T-cell (primary cell): Measurements from ENCODE around the gene SMYD2. TPM values are rescaled to one million over a fixed set of nuclear protein-coding genes. Genes with fewer than 3 reads are reported as not detected.

Experiments
- ATAC-seq, 4 experiments: fragments of 200-7000 bp in 3 of 4; fragments of 150-1000 bp in 1 of 4; cut with Tn5 transposase; replicated peaks in 1 of 4; 1 replicate in 3 of 4; 2 replicates in 1 of 4; pipeline ENCODE4 v1.10.0; 2021; ENCODE audit warnings: moderate library complexity in 3 of 4, mild to moderate bottlenecking in 2 of 4, moderate number of reproducible peaks in 1 of 4
- CTCF ChIA-PET, 2 donors: fragments of 300-600 bp; sonication (Branson Sonifier 250); formaldehyde crosslinking; loops; one replicate each; lab custom pipeline; 2022; ENCODE audit warnings: antibody characterized with exemption in 2 of 2; lab: Charles Lee
- POLR2A ChIA-PET, 2 donors: fragments of 300-600 bp; sonication (Branson Sonifier 250); formaldehyde crosslinking; loops; one replicate each; lab custom pipeline; 2022; ENCODE audit warnings: antibody characterized with exemption in 2 of 2; lab: Charles Lee
- DNase-seq, 35 experiments: peaks; one replicate each; pipeline versions ENCODE4 v3.0.0 to v3.0.0-alpha.2; 2013 to 2023
- H3K27ac ChIP-seq: one replicate; pipeline ENCODE4 v1.5.1; 2013; ENCODE audit warnings: low read length
- H3K27me3 ChIP-seq, 2 experiments: replicated peaks in 1 of 2; 1 replicate in 1 of 2; 2 replicates in 1 of 2; pipeline versions ENCODE4 v1.6.1 to v1.7.0; 2013; ENCODE audit warnings: low read length in 1 of 2, mixed read lengths in 1 of 2; ENCODE audit not compliant: control insufficient read depth in 2 of 2, insufficient read depth in 2 of 2; ENCODE audit errors: extremely low read depth in 1 of 2
- H3K36me3 ChIP-seq, 2 donors: 1 replicate in 1 of 2; 2 replicates in 1 of 2; pipeline versions ENCODE4 v1.6.1 to v1.7.0; 2013; ENCODE audit warnings: low read length in 1 of 2; ENCODE audit not compliant: control insufficient read depth in 2 of 2, insufficient read depth in 1 of 2; ENCODE audit errors: extremely low read depth in 1 of 2
- H3K4me1 ChIP-seq, 2 experiments: 1 replicate in 1 of 2; 2 replicates in 1 of 2; pipeline versions ENCODE4 v1.6.1 to v1.7.0; 2013; ENCODE audit warnings: low read length in 2 of 2, mixed read lengths in 1 of 2; ENCODE audit not compliant: insufficient read depth in 2 of 2, control insufficient read depth in 1 of 2; ENCODE audit errors: extremely low read depth in 1 of 2
- H3K4me3 ChIP-seq, 2 donors: 1 replicate in 1 of 2; 2 replicates in 1 of 2; pipeline versions ENCODE4 v1.5.1 to v1.7.0; 2013; ENCODE audit warnings: mild to moderate bottlenecking in 2 of 2, low read length in 1 of 2, moderate library complexity in 1 of 2; ENCODE audit not compliant: control insufficient read depth in 1 of 2; ENCODE audit errors: extremely low read depth in 1 of 2
- H3K9me3 ChIP-seq: 2 replicates; pipeline ENCODE4 v1.7.0; 2013
- H3K27ac Mint-ChIP-seq, 2 donors: one replicate each; pipeline ENCODE4 v1.8.0; 2020 to 2021; ENCODE audit warnings: mild to moderate bottlenecking in 2 of 2, mixed read lengths in 2 of 2
- H3K27me3 Mint-ChIP-seq, 2 donors: one replicate each; pipeline ENCODE4 v1.8.0; 2021 to 2022; ENCODE audit warnings: mixed read lengths in 2 of 2
- H3K36me3 Mint-ChIP-seq: one replicate; pipeline ENCODE4 v1.8.0; 2021; ENCODE audit warnings: mixed read lengths
- H3K4me1 Mint-ChIP-seq, 3 donors: one replicate each; pipeline ENCODE4 v1.8.0; 2020 to 2022; ENCODE audit warnings: mixed read lengths in 3 of 3, mild to moderate bottlenecking in 1 of 3
- H3K4me3 Mint-ChIP-seq, 3 donors: one replicate each; pipeline ENCODE4 v1.8.0; 2020 to 2022; ENCODE audit warnings: mild to moderate bottlenecking in 3 of 3, mixed read lengths in 3 of 3, moderate library complexity in 3 of 3
- H3K9me3 Mint-ChIP-seq, 3 donors: one replicate each; pipeline ENCODE4 v1.8.0; 2020 to 2022; ENCODE audit warnings: mixed read lengths in 3 of 3
- WGBS: methylation state at CpG from one replicate; pipeline ENCODE4 v1.1.5; 2013; ENCODE audit warnings: missing lambda C conversion rate; ENCODE audit not compliant: insufficient coverage; 5-methylcytosine and 5-hydroxymethylcytosine counted together
- total RNA-seq, 35 experiments: library from RNA in 6 of 35; stranded (reverse) in 6 of 35; fragments of 120-200 nt in 1 of 35; gene quantifications; one replicate each; pipeline versions ENCODE4 v1.2.1 to v1.2.4 and lab custom pipeline; 2013 to 2026

The SMYD2 gene
- total RNA-seq, 5 donors from 2014 or later (not counting 1 experiment from before 2014, with no cell fraction given): 27.3 to 35.2 (median 34.4) TPM

DNA sequence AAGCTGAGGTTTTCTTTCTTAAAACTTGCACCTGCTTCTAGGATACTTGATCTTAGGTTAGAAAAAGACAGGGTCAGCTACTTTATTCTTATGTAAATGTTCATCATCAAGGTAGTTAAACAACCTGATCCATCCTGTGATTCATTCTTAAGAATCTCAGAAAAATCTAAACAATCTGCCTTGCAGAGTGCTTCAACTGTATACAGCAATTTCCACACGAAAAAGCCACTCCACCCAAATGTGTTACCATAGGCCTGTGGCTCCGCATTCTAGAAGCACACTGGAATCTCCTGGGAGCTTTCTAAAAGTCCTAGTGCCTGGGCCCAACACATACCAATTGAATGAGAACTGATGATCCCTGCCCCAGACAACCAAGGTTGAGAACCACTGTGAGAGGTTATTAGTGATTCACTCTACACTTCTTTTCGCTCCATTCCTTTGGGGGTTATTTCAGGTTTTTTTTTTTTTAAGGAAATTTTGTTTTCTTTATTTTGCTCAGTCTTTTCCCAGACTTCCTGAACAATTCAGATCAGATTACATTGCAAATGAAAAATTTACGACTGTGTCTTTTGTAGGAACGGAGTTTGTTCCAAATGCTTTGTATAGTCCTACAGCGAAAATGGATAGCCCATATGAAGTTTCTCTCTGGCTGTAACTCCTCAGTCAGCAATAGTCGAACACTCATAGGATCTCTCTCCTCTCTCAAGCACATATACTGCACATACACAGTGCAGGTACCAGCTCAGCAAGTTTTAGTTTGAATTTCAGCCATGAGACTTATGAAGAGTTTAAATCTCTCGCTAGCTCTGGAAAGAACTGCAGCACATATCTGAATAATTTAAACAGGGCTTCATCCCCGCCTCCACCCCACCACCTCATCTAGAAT is 16.1 kb downstream of the SMYD2 start:
- Mint-ChIP-seq H3K4me1 (peaks cover 32 to 47% (median 46%) of the 10 kb centered on the region in 3 donors), H3K4me3 (no peak overlapping the region), H3K36me3 (peaks cover 19% of the 10 kb centered on the region), H3K9me3 (no peaks in the 10 kb centered on the region), H3K27ac (no peak overlapping the region), H3K27me3 (no peaks in the 10 kb centered on the region)
- no peaks in the 10 kb centered on the region for H3K27me3 ChIP-seq
- ChIA-PET CTCF (interaction anchor here in 1 of 2 donors (0.5 kb wide), 1 partner anchor 417 kb away, joined by 4 read pairs; no protein-coding TSS in a partner anchor), POLR2A (no interaction called here)
- H3K36me3 ChIP-seq: no peaks in the 10 kb centered on the region
- no peak overlapping the region for H3K4me3 ChIP-seq
- ATAC-seq: no peak
- DNase-seq: no peak
- 96% methylated on average over 7 of the region's 9 CpGs for WGBS
- H3K9me3 ChIP-seq: no peaks in the 10 kb centered on the region
- peaks cover 0 to under 1% of the 10 kb centered on the region in 2 experiments for H3K4me1 ChIP-seq
- H3K27ac ChIP-seq: no peak overlapping the region

- H3K36me3 ChIP-seq: peaks cover 2 to 3% of the 10 kb centered on the region in 2 donors
- no peak overlapping the region for H3K4me3 ChIP-seq
- H3K27me3 ChIP-seq: no peaks in the 10 kb centered on the region
- no peak overlapping the region for H3K27ac ChIP-seq
- Mint-ChIP-seq H3K27me3 (no peaks in the 10 kb centered on the region), H3K27ac (no peak overlapping the region), H3K4me1 (peaks cover 33 to 53% (median 52%) of the 10 kb centered on the region in 3 donors), H3K36me3 (peaks cover 20% of the 10 kb centered on the region), H3K9me3 (no peaks in the 10 kb centered on the region), H3K4me3 (no peak overlapping the region)
- H3K9me3 ChIP-seq: no peaks in the 10 kb centered on the region
- ATAC-seq (no peak), DNase-seq (no peak)
- ChIA-PET POLR2A (no interaction called here), CTCF (interaction anchor here in 1 of 2 donors (0.7 kb wide), 1 partner anchor 32 kb away, joined by 3 read pairs; no protein-coding TSS in a partner anchor)
- peaks cover 3% of the 10 kb centered on the region in 2 experiments for H3K4me1 ChIP-seq
- 100% methylated on average over 3 of the region's 9 CpGs for WGBS
Measured at GRCh38 chr1:214300149-214300780, 19.3 kb downstream of the SMYD2 start.

DNA sequence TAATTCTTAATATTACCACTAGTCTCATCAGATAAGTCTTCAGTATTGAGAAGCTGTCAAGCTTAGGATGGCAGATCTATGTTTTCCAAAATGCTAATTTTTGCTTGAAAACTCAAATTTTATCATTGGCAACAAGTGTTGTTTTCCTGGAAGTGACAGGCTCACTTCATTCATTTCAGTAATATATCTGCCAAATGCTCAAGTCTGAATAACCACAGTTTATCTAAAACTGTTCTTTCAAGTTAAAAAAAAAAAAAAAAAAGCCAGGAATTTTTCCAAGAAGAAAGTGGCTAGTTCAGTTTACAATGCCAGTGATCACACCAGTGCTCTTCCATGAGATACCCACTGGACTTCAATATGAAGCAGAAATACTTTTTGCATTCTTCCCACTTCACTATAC is 20.6 kb downstream of the SMYD2 start:
- peaks cover 24% of the 10 kb centered on the region for H3K36me3 Mint-ChIP-seq
- Histone ChIP-seq H3K4me3 (no peak overlapping the region), H3K27me3 (no peaks in the 10 kb centered on the region), H3K27ac (no peak overlapping the region), H3K4me1 (peaks cover 3% of the 10 kb centered on the region in 2 experiments), H3K36me3 (peaks cover 4 to 5% of the 10 kb centered on the region in 2 donors), H3K9me3 (no peaks in the 10 kb centered on the region)
- ChIA-PET POLR2A (no interaction called here), CTCF (no interaction called here)
- no peaks in the 10 kb centered on the region for H3K9me3 Mint-ChIP-seq
- H3K4me1 Mint-ChIP-seq: peaks cover 27 to 46% (median 41%) of the 10 kb centered on the region in 3 donors
- no peak overlapping the region for H3K4me3 Mint-ChIP-seq
- no peak overlapping the region for H3K27ac Mint-ChIP-seq
- DNase-seq: no peak
- ATAC-seq: no peak
- no peaks in the 10 kb centered on the region for H3K27me3 Mint-ChIP-seq

- H3K27ac Mint-ChIP-seq: no peak overlapping the region
- no peaks in the 10 kb centered on the region for H3K27me3 Mint-ChIP-seq
- H3K9me3 ChIP-seq: no peaks in the 10 kb centered on the region
- ChIA-PET CTCF (interaction anchor here (0.6 to 1.3 kb wide), 6 partner anchors 12 to 42 kb away, joined by 3 to 5 read pairs (median 4); no protein-coding TSS in a partner anchor), POLR2A (no interaction called here)
- H3K4me3 ChIP-seq: no peak overlapping the region
- peaks cover 4 to 8% of the 10 kb centered on the region in 2 donors for H3K36me3 ChIP-seq
- H3K4me1 ChIP-seq: peaks cover 3% of the 10 kb centered on the region in 2 experiments
- ATAC-seq (no peak), DNase-seq (no peak)
- 91% methylated on average over 17 of the region's 25 CpGs for WGBS
- H3K27me3 ChIP-seq: no peaks in the 10 kb centered on the region
- no peak overlapping the region for H3K4me3 Mint-ChIP-seq
- peaks cover 16% of the 10 kb centered on the region for H3K36me3 Mint-ChIP-seq
- H3K27ac ChIP-seq: no peak overlapping the region
- peaks cover 34 to 51% (median 42%) of the 10 kb centered on the region in 3 donors for H3K4me1 Mint-ChIP-seq
- H3K9me3 Mint-ChIP-seq: no peaks in the 10 kb centered on the region
Measured at GRCh38 chr1:214303141-214303930, 22.4 kb downstream of the SMYD2 start.

DNA sequence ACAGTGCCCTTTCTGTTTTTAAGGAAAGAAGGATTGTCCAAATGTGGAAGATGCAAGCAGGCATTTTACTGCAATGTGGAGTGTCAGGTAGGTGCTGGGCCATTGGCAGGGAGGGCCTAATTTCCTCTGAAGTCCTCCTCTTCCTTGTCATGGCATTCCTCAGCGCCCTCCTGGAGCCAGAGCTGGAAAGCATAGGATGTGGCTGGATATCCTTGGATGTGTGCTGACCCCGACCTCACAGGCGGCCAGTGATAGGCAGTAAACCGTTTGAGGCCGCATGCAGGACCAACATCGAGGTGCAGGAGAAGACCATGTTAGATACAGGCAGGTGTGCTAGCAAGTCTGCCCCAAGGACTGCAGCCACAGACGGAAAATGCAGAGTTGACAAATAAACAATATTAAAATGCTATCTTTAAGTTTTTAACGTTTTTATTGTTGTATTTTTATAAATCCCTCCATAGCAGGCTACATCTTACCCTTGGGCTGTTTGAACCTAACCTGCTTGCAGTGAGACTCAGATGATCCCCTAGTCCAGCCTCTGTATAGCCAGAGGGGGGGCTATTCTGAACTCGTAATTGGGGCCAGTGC is 24.3 kb downstream of the SMYD2 start:
- Histone ChIP-seq H3K4me1 (peaks cover 3 to 6% of the 10 kb centered on the region in 2 experiments), H3K27ac (no peak overlapping the region), H3K4me3 (no peak overlapping the region), H3K27me3 (no peaks in the 10 kb centered on the region), H3K9me3 (no peaks in the 10 kb centered on the region), H3K36me3 (peaks cover 4 to 8% of the 10 kb centered on the region in 2 donors)
- H3K4me1 Mint-ChIP-seq: peaks cover 54 to 69% (median 57%) of the 10 kb centered on the region in 3 donors
- ChIA-PET CTCF (no interaction called here), POLR2A (no interaction called here)
- peaks cover 13% of the 10 kb centered on the region for H3K36me3 Mint-ChIP-seq
- no peak overlapping the region for H3K27ac Mint-ChIP-seq
- ATAC-seq (no peak), DNase-seq (no peak)
- WGBS: 92% methylated on average over 4 of the region's 9 CpGs
- no peaks in the 10 kb centered on the region for H3K9me3 Mint-ChIP-seq
- no peak overlapping the region for H3K4me3 Mint-ChIP-seq
- no peaks in the 10 kb centered on the region for H3K27me3 Mint-ChIP-seq
